NB4 (cell line): ENCODE data around the gene DOCK2.

Source experiments
- DNase-seq: peaks from one replicate; pipeline ENCODE4 v3.0.0; 2010; ENCODE audit warnings: low read depth
- H3K4me3 ChIP-seq: one replicate; pipeline ENCODE4 v1.5.1; 2011; ENCODE audit warnings: mild to moderate bottlenecking, low read depth, low read length, moderate library complexity
- MYC ChIP-seq: IDR thresholded peaks from 2 replicates; pipeline ENCODE4 v1.6.1; 2011; ENCODE audit warnings: low read depth, low read length
- POLR2A ChIP-seq: IDR thresholded peaks from 2 replicates; pipeline ENCODE4 v1.6.1; 2011; ENCODE audit warnings: mild to moderate bottlenecking; ENCODE audit not compliant: insufficient read length; ENCODE audit errors: extremely low read depth
- TF ChIP-seq, protein P1 (sequence below): IDR thresholded peaks from 2 replicates; pipeline ENCODE4 v1.6.1; 2011; ENCODE audit warnings: low read depth, low read length
- TF ChIP-seq, protein P2 (sequence below): IDR thresholded peaks from one replicate; pipeline ENCODE4 v1.5.1; 2012; ENCODE audit warnings: low read depth, low read length

Gene DOCK2

GRCh38 chr5:169917500-169917899 is 280.4 kb downstream of the DOCK2 start:
- no peak for DNase-seq
- TF ChIP-seq MYC (no peak), POLR2A (no peak)
- no peak overlapping the region for H3K4me3 ChIP-seq

DNA sequence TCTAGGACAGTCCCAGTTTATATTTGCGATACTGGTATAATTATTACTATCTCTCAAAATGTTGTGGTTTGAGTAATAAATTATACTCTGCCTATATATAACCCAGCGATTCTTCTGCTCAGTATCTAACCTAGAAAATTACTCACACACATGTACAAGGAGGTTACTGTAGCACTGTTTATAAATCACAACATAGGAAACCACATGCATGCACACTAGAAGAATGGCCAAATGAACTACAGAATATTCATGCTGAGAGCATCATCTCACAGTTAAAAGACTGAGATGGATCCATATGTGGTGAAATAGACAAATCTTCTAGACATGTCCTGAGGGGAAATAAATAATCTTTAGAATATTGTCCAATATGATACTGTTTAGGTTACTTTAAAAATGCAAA is 281.2 kb downstream of the DOCK2 start:
- TF ChIP-seq, protein P1, sequence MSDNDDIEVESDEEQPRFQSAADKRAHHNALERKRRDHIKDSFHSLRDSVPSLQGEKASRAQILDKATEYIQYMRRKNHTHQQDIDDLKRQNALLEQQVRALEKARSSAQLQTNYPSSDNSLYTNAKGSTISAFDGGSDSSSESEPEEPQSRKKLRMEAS: no peak
- TF ChIP-seq MYC (no peak), POLR2A (no peak)
- TF ChIP-seq, protein P2, sequence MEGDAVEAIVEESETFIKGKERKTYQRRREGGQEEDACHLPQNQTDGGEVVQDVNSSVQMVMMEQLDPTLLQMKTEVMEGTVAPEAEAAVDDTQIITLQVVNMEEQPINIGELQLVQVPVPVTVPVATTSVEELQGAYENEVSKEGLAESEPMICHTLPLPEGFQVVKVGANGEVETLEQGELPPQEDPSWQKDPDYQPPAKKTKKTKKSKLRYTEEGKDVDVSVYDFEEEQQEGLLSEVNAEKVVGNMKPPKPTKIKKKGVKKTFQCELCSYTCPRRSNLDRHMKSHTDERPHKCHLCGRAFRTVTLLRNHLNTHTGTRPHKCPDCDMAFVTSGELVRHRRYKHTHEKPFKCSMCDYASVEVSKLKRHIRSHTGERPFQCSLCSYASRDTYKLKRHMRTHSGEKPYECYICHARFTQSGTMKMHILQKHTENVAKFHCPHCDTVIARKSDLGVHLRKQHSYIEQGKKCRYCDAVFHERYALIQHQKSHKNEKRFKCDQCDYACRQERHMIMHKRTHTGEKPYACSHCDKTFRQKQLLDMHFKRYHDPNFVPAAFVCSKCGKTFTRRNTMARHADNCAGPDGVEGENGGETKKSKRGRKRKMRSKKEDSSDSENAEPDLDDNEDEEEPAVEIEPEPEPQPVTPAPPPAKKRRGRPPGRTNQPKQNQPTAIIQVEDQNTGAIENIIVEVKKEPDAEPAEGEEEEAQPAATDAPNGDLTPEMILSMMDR: no peak
- DNase-seq: no peak
- H3K4me3 ChIP-seq: no peak overlapping the region

DNA sequence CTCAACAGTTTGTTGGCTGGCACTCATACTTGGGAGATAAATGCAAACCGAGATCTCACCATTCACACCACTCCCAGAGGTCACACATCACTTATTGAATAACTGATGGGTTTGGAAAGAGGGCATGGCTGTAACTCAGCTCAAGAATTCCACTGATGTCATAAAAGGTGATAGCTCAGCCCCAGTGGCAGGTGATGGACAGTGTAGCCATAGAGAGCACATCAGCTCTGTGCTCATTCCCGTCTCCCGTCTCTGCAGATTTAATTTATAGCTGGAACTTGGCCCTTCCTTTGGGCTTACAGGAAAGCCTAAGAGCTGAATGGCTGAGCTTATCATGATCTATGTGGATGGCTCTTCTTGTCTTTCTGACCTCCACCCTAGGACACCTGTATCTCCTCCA is 283.4 kb downstream of the DOCK2 start:
- DNase-seq: no peak
- TF ChIP-seq, protein P2: no peak
- TF ChIP-seq MYC (no peak), POLR2A (no peak)
- TF ChIP-seq, protein P1: no peak

DNA sequence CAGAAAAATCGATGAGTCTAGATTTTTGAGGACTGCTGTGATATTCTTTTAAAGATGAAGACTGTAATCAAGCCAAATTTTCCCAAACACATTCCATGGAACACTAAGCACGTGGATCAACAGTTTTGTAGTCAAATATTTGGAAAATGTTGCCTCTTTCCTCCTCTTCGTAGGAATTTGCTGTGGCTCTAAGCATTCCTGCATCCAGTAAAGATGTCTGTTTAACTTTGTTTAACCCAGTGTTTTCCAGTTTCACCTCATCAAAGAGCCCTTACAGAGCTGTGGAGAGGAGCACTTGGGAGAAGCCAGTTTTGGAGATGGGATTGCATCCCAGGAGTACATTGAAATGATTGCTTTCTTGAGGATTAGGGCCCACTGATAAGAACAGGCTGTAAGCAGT is 284.3 kb downstream of the DOCK2 start:
- DNase-seq: no peak
- TF ChIP-seq, protein P1: no peak
- no peak for TF ChIP-seq MYC
- TF ChIP-seq, protein P2: no peak
- no peak for TF ChIP-seq POLR2A
- no peak overlapping the region for H3K4me3 ChIP-seq

More for the DNA sequence above, 283.4 kb downstream of the DOCK2 start:
- no peak overlapping the region for H3K4me3 ChIP-seq

DNA sequence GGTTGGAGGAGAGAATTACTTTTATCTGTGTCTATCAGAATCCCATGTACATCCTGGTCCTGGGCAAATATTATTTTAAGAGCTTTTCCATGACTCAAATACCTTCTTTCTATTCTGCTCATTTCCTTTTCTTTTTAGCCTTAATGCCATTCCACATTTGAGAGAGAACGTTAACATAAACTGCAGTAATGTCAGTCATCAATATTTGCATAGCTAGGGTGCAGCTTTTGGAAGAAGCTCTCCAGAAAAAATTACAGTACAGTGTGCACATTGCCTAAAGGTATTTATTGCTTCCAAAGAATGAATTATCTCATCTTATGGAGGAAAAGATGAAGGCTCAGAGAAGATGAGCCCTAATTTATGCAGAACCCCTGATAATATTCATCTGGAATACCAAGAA is 284.9 kb downstream of the DOCK2 start:
- DNase-seq: no peak
- no peak for TF ChIP-seq MYC
- TF ChIP-seq, protein P1: no peak
- no peak for TF ChIP-seq POLR2A
- TF ChIP-seq, protein P2: no peak
- H3K4me3 ChIP-seq: no peak overlapping the region

DNA sequence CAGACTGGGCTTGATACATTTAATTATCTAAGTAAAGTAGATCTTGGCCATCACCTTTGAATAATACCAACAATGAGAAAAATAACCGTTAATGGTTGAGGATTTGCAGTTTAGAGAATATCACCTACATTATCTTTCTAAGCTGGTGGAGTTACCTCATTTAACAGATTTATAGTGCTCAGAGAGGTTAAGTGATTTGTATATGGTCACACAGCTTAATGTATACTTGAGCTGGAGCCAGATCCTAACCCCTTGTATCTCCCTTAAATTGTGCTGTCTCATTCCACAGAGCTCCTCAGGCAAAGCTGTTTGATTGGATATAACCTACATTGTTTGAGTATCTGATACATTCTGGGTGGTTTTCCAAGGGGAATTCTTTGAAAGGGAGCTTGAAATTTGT is 285.4 kb downstream of the DOCK2 start:
- no peak overlapping the region for H3K4me3 ChIP-seq
- TF ChIP-seq POLR2A (no peak), MYC (no peak)

GRCh38 chr5:169923988-169924387 is 286.9 kb downstream of the DOCK2 start:
- no peak overlapping the region for H3K4me3 ChIP-seq
- TF ChIP-seq POLR2A: no peak
- TF ChIP-seq MYC: no peak
- TF ChIP-seq, protein P2: no peak
- TF ChIP-seq, protein P1: no peak
- peak; percentile 20 for DNase-seq

More for the DNA sequence above, 285.4 kb downstream of the DOCK2 start:
- DNase-seq: no peak
